Measurements from ENCODE around the gene KCNH6. TPM values are rescaled to one million over a fixed set of nuclear protein-coding genes. Genes with fewer than 3 reads are reported as not detected.
A peak's percentile ranks its signal among the peaks of the same experiment; 100 is the strongest.

KCNH6 gene
- total and polyA plus RNA-seq, 9 of the 15 experiments (the other 6 are each of a cell fraction or from before 2014, with no cell fraction given), result not detected

DNA sequence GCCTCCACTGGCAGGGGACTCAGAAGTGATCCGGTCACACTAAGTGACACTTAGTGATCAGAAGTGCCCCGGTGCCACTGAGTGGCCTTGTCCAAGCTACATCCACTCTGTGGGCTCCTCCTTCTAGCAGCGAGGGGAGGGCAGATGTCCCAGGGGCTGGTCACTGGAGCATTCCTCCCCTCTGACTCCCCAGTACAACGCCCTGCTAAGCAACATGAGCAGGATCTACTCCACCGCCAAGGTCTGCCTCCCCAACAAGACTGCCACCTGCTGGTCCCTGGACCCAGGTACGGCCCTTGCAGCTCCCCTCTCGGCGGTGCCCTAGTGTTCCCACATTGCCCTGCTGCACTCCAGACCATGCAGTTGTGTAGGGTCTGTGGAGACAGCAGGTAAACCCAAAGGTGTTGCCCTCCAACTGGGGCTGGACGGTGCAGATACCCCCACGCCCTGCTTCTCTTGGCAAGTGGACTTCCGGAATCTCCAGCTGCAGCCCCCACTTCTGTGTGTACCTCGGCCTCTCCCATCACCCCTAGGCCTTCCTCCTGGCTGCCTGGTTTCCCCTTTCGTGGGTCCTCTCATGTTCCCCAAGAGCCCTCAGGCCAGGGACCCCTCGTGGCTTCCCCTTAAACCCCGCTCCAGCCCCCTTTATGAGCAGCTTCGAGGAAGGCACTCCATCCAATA is 44.2 kb upstream of the KCNH6 start (continued):
- TF ChIP-seq, protein P1, sequence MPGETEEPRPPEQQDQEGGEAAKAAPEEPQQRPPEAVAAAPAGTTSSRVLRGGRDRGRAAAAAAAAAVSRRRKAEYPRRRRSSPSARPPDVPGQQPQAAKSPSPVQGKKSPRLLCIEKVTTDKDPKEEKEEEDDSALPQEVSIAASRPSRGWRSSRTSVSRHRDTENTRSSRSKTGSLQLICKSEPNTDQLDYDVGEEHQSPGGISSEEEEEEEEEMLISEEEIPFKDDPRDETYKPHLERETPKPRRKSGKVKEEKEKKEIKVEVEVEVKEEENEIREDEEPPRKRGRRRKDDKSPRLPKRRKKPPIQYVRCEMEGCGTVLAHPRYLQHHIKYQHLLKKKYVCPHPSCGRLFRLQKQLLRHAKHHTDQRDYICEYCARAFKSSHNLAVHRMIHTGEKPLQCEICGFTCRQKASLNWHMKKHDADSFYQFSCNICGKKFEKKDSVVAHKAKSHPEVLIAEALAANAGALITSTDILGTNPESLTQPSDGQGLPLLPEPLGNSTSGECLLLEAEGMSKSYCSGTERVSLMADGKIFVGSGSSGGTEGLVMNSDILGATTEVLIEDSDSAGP (CRISPR knock-in tag; IDR thresholded peaks at IDR 0.05), result no peak
- no peak for TF ChIP-seq EP400 (IDR thresholded peaks at IDR 0.05)
- peak in 1 of 2 experiments; percentile 66; a peak in 1 of 4 replicates for TF ChIP-seq RCOR1 (IDR thresholded peaks at IDR 0.05; ENCODE audit: borderline replicate concordance in 1 of 2, low read depth in 2 of 2, low read length in 2 of 2)
- TF ChIP-seq HNRNPH1 (optimal IDR thresholded peaks at IDR 0.05; ENCODE audit: low read depth, low read length), result no peak
- TF ChIP-seq MAFK (IDR thresholded peaks at IDR 0.05; ENCODE audit: low read length), result no peak
- no peak for TF ChIP-seq ZNF3 (CRISPR knock-in tag; IDR thresholded peaks at IDR 0.05)
- TF ChIP-seq TARDBP (IDR thresholded peaks at IDR 0.05), result no peak
- TF ChIP-seq, protein P2, sequence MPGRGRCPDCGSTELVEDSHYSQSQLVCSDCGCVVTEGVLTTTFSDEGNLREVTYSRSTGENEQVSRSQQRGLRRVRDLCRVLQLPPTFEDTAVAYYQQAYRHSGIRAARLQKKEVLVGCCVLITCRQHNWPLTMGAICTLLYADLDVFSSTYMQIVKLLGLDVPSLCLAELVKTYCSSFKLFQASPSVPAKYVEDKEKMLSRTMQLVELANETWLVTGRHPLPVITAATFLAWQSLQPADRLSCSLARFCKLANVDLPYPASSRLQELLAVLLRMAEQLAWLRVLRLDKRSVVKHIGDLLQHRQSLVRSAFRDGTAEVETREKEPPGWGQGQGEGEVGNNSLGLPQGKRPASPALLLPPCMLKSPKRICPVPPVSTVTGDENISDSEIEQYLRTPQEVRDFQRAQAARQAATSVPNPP (IDR thresholded peaks at IDR 0.05; ENCODE audit: borderline replicate concordance, insufficient read depth, insufficient read length), result no peak
- TF ChIP-seq LEF1 (IDR thresholded peaks at IDR 0.05), result no peak
- no peak for TF ChIP-seq ZNF121 (CRISPR knock-in tag; conservative IDR thresholded peaks at IDR 0.05)
- TF ChIP-seq SAFB2 (IDR thresholded peaks at IDR 0.05; ENCODE audit: borderline replicate concordance, low read depth, low read length, severe bottlenecking), result no peak
- no peak for TF ChIP-seq LARP7 (IDR thresholded peaks at IDR 0.05)
- no peak for TF ChIP-seq MEIS2 (IDR thresholded peaks at IDR 0.05; ENCODE audit: partially characterized antibody)
- TF ChIP-seq, protein P3, sequence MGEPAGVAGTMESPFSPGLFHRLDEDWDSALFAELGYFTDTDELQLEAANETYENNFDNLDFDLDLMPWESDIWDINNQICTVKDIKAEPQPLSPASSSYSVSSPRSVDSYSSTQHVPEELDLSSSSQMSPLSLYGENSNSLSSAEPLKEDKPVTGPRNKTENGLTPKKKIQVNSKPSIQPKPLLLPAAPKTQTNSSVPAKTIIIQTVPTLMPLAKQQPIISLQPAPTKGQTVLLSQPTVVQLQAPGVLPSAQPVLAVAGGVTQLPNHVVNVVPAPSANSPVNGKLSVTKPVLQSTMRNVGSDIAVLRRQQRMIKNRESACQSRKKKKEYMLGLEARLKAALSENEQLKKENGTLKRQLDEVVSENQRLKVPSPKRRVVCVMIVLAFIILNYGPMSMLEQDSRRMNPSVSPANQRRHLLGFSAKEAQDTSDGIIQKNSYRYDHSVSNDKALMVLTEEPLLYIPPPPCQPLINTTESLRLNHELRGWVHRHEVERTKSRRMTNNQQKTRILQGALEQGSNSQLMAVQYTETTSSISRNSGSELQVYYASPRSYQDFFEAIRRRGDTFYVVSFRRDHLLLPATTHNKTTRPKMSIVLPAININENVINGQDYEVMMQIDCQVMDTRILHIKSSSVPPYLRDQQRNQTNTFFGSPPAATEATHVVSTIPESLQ (CRISPR knock-in tag; IDR thresholded peaks at IDR 0.05), result no peak
- TF ChIP-seq ZNF589 (CRISPR knock-in tag; IDR thresholded peaks at IDR 0.05; ENCODE audit: low read depth), result no peak
- TF ChIP-seq ZFP30 (CRISPR knock-in tag; IDR thresholded peaks at IDR 0.05; ENCODE audit: borderline replicate concordance), result no peak
- no peak for TF ChIP-seq MECOM (CRISPR knock-in tag; IDR thresholded peaks at IDR 0.05)
- no peak for TF ChIP-seq ZC3H11A (IDR thresholded peaks at IDR 0.05; ENCODE audit: low read depth, low read length)
- TF ChIP-seq NR1H2 (CRISPR knock-in tag; IDR thresholded peaks at IDR 0.05), result no peak
- TF ChIP-seq, protein P4, sequence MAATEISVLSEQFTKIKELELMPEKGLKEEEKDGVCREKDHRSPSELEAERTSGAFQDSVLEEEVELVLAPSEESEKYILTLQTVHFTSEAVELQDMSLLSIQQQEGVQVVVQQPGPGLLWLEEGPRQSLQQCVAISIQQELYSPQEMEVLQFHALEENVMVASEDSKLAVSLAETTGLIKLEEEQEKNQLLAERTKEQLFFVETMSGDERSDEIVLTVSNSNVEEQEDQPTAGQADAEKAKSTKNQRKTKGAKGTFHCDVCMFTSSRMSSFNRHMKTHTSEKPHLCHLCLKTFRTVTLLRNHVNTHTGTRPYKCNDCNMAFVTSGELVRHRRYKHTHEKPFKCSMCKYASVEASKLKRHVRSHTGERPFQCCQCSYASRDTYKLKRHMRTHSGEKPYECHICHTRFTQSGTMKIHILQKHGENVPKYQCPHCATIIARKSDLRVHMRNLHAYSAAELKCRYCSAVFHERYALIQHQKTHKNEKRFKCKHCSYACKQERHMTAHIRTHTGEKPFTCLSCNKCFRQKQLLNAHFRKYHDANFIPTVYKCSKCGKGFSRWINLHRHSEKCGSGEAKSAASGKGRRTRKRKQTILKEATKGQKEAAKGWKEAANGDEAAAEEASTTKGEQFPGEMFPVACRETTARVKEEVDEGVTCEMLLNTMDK (IDR thresholded peaks at IDR 0.05; ENCODE audit: borderline replicate concordance, insufficient read depth, low read depth, low read length, poor library complexity, severe bottlenecking), result peak; percentile 61
- TF ChIP-seq, protein P5, sequence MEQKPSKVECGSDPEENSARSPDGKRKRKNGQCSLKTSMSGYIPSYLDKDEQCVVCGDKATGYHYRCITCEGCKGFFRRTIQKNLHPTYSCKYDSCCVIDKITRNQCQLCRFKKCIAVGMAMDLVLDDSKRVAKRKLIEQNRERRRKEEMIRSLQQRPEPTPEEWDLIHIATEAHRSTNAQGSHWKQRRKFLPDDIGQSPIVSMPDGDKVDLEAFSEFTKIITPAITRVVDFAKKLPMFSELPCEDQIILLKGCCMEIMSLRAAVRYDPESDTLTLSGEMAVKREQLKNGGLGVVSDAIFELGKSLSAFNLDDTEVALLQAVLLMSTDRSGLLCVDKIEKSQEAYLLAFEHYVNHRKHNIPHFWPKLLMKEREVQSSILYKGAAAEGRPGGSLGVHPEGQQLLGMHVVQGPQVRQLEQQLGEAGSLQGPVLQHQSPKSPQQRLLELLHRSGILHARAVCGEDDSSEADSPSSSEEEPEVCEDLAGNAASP (IDR thresholded peaks at IDR 0.05), result no peak
